ENCODE measurements around the gene B9D1. TPM values are rescaled to one million over a fixed set of nuclear protein-coding genes. Genes with fewer than 3 reads are reported as not detected.
A peak's percentile ranks its signal among the peaks of the same experiment; 100 is the strongest.

The B9D1 gene
- total and polyA plus RNA-seq, 11 donors = 5.6 to 27.9 (median 10.7) TPM

DNA sequence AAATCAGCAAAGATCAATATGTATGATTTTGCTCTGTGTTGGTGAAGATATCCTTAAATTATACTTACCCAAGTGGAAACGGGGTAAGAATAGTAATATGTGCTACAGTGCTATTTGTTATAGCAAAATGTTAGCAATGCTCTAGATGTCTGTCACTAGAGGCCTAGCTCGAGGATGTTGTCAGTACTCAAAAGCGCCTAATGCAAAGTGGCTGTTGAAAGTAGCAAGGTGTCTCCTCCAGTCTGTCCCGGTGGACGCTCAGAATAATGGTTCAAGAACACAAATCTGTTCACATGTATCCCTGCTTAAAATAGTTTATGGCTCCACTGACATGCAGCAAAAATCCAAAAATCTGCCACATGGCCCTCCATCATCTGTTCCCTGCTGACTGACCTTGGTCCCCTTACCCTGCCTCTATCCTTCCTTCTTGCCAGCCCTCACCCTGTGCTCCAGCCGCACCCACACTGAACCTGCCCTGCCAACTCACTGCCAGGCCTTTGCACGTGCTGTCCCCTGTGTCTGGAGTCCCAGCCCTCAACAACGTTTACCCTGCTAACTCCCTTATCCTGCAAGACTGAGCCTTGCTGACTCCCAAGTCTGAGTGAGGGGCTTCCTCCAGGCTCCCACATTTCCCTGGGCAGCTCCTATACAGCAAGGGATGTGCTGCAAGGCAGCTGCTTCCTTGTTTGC is 38.9 kb upstream of the B9D1 start:
- H3K27ac ChIP-seq = no peak overlapping the region
- no peaks in the 10 kb centered on the region for H3K27me3 ChIP-seq
- TF ChIP-seq, protein P1, sequence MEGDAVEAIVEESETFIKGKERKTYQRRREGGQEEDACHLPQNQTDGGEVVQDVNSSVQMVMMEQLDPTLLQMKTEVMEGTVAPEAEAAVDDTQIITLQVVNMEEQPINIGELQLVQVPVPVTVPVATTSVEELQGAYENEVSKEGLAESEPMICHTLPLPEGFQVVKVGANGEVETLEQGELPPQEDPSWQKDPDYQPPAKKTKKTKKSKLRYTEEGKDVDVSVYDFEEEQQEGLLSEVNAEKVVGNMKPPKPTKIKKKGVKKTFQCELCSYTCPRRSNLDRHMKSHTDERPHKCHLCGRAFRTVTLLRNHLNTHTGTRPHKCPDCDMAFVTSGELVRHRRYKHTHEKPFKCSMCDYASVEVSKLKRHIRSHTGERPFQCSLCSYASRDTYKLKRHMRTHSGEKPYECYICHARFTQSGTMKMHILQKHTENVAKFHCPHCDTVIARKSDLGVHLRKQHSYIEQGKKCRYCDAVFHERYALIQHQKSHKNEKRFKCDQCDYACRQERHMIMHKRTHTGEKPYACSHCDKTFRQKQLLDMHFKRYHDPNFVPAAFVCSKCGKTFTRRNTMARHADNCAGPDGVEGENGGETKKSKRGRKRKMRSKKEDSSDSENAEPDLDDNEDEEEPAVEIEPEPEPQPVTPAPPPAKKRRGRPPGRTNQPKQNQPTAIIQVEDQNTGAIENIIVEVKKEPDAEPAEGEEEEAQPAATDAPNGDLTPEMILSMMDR (IDR thresholded peaks at IDR 0.05) = no peak
- no peak for TF ChIP-seq POLR2A (IDR thresholded peaks at IDR 0.05)
- peaks cover 0 to 31% (median 15%) of the 10 kb centered on the region in 12 donors for H3K4me1 ChIP-seq
- 57 to 62% (median 59%) methylated on average over 8 of the region's 8 CpGs for WGBS, 4 donors
- DNase-seq = peak in 2 of 5 donors; percentile 34 to 45
- no peak for ATAC-seq
- no peak overlapping the region for H3K4me3 ChIP-seq
- H3K36me3 ChIP-seq = no peaks in the 10 kb centered on the region
- no peaks in the 10 kb centered on the region for H3K9me3 ChIP-seq
- intact Hi-C loops (cut with DNase I) = no loop called here

DNA sequence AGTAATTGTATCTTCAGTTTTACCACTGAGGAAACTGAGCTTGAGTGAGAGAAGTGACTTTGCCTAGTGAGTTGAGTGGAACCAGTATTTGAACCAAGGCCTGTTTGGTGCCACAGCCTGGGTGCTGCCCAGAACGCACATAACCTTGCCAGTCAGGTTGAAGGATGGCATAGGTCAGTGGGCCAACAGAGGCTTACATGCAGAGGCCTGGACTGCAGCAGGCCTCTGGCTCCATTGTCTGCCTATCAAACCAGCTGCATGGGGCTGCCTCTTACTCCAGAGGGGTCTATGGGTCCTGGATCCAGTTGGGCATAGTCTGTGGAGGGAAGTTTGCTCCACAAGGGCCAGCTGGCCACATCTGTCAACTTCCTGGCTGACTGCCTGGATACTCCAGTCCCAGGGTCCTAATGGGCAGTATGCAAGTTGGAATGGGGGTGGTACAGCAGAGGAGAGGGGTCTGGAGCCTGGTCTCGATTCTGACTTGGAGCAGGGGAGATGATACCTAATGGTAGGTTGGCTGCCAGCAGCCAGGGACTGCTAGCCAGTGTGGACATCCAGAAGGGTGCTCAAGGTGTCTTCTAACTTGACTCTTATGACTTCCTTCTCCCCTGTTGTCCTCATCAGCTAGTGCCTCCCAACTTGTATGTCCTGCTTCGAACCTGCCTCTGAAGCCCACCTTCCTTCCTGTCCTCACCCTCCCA is 37.4 kb upstream of the B9D1 start:
- Histone ChIP-seq H3K9me3 (no peaks in the 10 kb centered on the region), H3K36me3 (no peaks in the 10 kb centered on the region), H3K27me3 (no peaks in the 10 kb centered on the region), H3K4me3 (no peak overlapping the region), H3K4me1 (peaks cover 0 to 31% (median 15%) of the 10 kb centered on the region in 12 donors), H3K27ac (peak overlapping the region in 1 of 12 donors; percentile 37)
- DNase-seq = no peak
- TF ChIP-seq POLR2A (IDR thresholded peaks at IDR 0.05) = no peak
- TF ChIP-seq, protein P1 (IDR thresholded peaks at IDR 0.05) = no peak
- intact Hi-C loops (cut with DNase I) = no loop called here
- no peak for ATAC-seq
- WGBS, 4 donors = 79 to 95% (median 86%) methylated on average over 3 of the region's 3 CpGs

DNA sequence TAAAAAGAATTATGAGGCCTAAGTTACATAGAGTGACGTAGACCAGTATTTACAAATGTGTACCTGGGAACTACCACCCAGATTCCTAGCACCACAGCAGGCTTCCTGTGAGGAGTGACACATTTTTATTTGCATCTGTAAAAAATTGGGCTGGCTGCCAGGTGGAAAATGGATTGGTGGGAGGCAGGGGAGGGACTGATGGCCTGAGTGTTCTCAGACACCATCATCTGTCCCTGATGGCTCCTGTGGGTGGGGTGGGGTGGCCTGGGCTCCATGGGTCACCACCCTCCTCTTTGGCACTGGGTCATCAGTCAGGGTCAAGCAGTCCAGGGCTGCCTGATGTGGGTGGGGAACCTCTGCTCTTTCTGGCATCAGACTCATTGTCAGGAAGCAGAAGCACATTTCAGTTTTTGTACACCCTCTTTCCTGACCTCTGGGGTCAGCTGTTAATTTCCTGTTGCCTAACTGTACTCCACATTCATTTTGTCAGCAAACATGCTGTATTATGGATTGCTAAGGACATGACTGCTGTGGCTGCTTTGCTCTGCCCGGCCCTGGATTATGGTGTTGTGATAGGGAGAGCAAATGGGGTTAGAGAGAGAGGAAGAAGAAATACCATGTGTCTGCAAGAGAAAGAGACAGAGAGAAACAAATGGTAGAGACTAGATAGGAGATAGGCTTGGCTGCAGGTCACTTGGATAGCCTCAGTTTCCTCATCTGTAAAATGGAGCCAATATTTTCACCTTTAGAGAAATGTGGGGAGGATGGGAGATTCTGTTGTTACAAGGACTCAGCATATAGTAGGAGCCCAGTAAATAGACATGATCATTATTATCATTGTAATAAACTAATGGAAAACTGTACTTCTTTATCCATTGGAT is 36.0 kb upstream of the B9D1 start:
- ATAC-seq = peak; percentile 81 to 92 (median 87)
- no peaks in the 10 kb centered on the region for H3K9me3 ChIP-seq
- H3K27me3 ChIP-seq = no peaks in the 10 kb centered on the region
- peak in 4 of 5 donors; percentile 46 to 76 (median 67) for DNase-seq
- peak overlapping the region in 10 of 12 donors; percentile 8 to 71 (median 42) for H3K27ac ChIP-seq
- no peak for TF ChIP-seq POLR2A (IDR thresholded peaks at IDR 0.05)
- TF ChIP-seq, protein P1 (IDR thresholded peaks at IDR 0.05) = no peak
- 62 to 71% (median 67%) methylated on average over 2 of the region's 2 CpGs for WGBS, 4 donors
- H3K4me1 ChIP-seq = peaks cover 0 to 31% (median 15%) of the 10 kb centered on the region in 12 donors
- no peak overlapping the region for H3K4me3 ChIP-seq
- intact Hi-C loops (cut with DNase I) = no loop called here
- H3K36me3 ChIP-seq = no peaks in the 10 kb centered on the region

Measured in heart left ventricle (tissue), 16 donors.